Dendritic cell treated with granulocyte-macrophage colony-stimulating factor and Interleukin-4, amounts not matched to agents 40 ng/mL and 50 ng/mL, for 4 days (primary cell): ENCODE measurements around the gene CALB2.

Experiments
- H3K27ac Mint-ChIP-seq: one replicate; pipeline ENCODE4 v1.8.0; 2022; ENCODE audit warnings: mild to moderate bottlenecking, mixed read lengths
- H3K27me3 Mint-ChIP-seq: one replicate; pipeline ENCODE4 v1.8.0; 2022; ENCODE audit warnings: mild to moderate bottlenecking, mixed read lengths
- H3K36me3 Mint-ChIP-seq: one replicate; pipeline ENCODE4 v1.8.0; 2022; ENCODE audit warnings: low read depth, mixed read lengths
- H3K4me1 Mint-ChIP-seq: one replicate; pipeline ENCODE4 v1.8.0; 2022; ENCODE audit warnings: low read depth, mixed read lengths
- H3K4me3 Mint-ChIP-seq: one replicate; pipeline ENCODE4 v1.8.0; 2022; ENCODE audit warnings: mild to moderate bottlenecking, moderate library complexity, mixed read lengths
- H3K9me3 Mint-ChIP-seq: one replicate; pipeline ENCODE4 v1.8.0; 2022; ENCODE audit warnings: mixed read lengths
- intact Hi-C: fragments of 100-400 bp; cut with micrococcal nuclease; formaldehyde crosslinking; loops from one replicate; pipeline ENCODE4 v1.15.0; 2022

Gene CALB2

DNA sequence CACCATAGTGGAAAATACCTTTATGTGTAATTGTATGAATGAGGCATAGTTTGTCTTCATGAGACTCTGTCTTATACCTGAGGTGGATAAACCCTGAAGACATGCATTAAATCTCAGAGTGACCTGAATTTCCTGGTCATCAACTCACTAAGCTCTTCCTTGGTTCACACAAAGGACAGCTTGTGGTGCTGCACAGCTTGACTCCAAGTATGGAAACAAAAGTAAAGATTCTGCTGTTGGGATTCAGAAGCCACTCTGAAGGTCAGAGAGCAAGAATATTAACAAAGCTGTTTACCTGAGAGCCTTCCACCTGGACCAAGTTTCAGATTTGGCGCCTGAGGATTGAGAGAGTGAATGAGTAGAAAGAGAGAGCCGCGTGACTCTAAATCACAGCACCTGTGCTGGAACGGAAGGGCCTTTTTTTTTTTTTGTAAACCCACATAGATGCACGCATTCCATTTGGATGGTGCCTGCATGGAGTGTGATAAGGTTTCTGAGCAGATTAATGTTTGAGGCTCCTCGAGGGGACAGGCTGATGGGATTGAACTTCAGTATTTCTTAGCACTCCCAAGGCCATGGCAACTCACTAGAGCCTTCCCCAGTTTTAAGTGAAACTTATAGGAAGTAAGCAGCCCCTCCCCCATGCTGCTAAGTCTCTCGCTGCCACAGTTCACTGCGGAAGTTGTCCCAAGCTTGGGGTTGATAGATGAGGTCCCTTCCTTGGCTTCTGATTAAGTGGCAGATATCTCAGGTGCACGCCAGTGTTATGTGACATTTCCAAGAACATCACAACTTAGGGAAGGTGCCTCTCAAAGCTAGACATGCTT, 28.7 kb downstream of the CALB2 start:
- no peak overlapping the region for H3K4me3 Mint-ChIP-seq
- intact Hi-C loops = no loop called here
- H3K27ac Mint-ChIP-seq = no peak overlapping the region
- H3K9me3 Mint-ChIP-seq = no peaks in the 10 kb centered on the region
- no peaks in the 10 kb centered on the region for H3K36me3 Mint-ChIP-seq
- peaks cover 15% of the 10 kb centered on the region for H3K27me3 Mint-ChIP-seq
- H3K4me1 Mint-ChIP-seq = no peaks in the 10 kb centered on the region

DNA sequence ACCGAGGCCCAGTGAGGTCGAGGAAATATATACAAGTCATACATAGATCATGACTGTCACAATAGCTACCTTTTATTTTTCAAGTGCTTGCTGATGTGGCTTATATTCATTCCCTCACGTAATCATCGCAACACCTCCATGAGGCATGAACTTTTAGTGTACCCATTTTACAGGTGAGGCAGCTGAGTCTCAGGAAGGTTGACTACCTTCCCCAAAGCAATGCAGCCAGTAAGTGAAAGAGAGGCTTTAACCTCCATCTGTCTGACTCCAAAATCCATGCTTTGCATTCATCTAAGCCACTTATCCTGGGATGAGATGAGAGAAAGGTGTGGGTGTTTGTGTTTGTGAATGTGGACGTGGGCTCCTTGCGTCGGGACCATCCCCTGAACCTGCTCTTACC, 30.8 kb downstream of the CALB2 start:
- no peak overlapping the region for H3K4me3 Mint-ChIP-seq
- H3K9me3 Mint-ChIP-seq = no peaks in the 10 kb centered on the region
- no peak overlapping the region for H3K27ac Mint-ChIP-seq
- peaks cover 23% of the 10 kb centered on the region for H3K27me3 Mint-ChIP-seq
- H3K36me3 Mint-ChIP-seq = no peaks in the 10 kb centered on the region
- H3K4me1 Mint-ChIP-seq = no peaks in the 10 kb centered on the region
- intact Hi-C loops = no loop called here

- H3K27ac Mint-ChIP-seq = no peak overlapping the region
- no peaks in the 10 kb centered on the region for H3K4me1 Mint-ChIP-seq
- H3K9me3 Mint-ChIP-seq = no peaks in the 10 kb centered on the region
- H3K27me3 Mint-ChIP-seq = peaks cover 18% of the 10 kb centered on the region
- H3K4me3 Mint-ChIP-seq = no peak overlapping the region
- H3K36me3 Mint-ChIP-seq = no peaks in the 10 kb centered on the region
- intact Hi-C loops = no loop called here
Observed at GRCh38 chr16:71396594-71396993, 38.1 kb downstream of the CALB2 start.

DNA sequence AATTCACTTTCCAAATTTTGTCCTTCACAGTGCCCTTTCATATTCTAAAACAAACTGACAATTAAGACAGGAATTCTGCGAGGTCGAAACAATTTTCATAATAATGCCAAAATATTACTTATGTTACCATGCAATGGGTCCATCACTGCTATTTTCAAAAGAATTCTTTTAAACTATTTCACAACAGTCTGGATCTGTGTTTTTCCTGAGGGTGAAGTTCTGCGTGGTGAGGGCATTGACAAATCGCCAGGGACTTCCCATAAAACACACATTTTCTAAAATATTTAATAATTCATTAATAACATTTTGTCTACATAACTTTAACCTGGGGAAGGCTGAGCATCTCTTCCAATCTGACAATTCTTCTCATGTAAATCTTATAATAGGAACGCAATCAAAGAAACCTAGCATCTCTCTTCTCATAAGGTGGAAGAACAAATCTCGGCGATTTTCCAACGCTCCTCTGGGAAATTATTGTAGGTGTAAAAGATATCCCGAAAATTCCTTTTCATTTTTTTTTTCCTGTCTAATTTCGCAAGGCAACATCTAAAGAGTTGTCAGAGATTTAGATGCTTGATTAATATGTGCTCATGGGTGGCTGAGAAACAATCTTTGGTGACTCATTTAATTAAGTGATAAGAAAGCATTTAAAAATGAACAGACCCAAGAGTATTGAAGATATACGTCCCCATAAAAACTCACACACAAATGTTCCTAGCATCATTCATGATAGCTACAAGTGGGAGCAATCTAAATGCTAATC, 41.5 kb downstream of the CALB2 start:
- Mint-ChIP-seq H3K27ac (no peak overlapping the region), H3K36me3 (no peaks in the 10 kb centered on the region), H3K9me3 (peaks cover 13% of the 10 kb centered on the region), H3K4me1 (no peaks in the 10 kb centered on the region), H3K27me3 (peaks cover 25% of the 10 kb centered on the region), H3K4me3 (no peak overlapping the region)
- intact Hi-C loops = no loop called here

DNA sequence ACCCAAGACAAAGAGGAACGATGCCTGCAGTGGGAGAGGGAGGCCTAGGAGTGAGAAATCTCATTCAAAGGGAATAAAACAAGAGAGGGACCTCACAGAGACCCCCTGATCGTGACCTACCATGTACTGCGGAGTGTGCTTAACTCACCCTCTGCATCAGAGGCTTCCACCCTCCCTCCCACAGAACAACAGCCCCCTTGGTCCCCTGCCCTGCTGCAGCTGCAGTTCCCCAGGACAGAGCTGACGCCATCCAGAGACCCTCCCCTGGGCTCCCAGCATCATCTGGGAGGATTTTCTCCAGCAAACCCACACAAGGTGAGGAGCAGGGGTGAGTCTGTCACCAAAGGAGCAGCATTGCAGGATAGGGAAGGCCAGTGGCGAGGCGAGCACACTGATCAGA, 43.5 kb downstream of the CALB2 start:
- Mint-ChIP-seq H3K9me3 (peaks cover 14% of the 10 kb centered on the region), H3K36me3 (no peaks in the 10 kb centered on the region), H3K27me3 (peaks cover 29% of the 10 kb centered on the region), H3K27ac (no peak overlapping the region), H3K4me1 (no peaks in the 10 kb centered on the region), H3K4me3 (no peak overlapping the region)
- intact Hi-C loops = no loop called here

GRCh38 chr16:71402674-71403073, 44.2 kb downstream of the CALB2 start:
- no peaks in the 10 kb centered on the region for H3K4me1 Mint-ChIP-seq
- H3K27ac Mint-ChIP-seq = no peak overlapping the region
- intact Hi-C loops = no loop called here
- peaks cover 31% of the 10 kb centered on the region for H3K27me3 Mint-ChIP-seq
- no peak overlapping the region for H3K4me3 Mint-ChIP-seq
- no peaks in the 10 kb centered on the region for H3K36me3 Mint-ChIP-seq
- peaks cover 14% of the 10 kb centered on the region for H3K9me3 Mint-ChIP-seq

- no peaks in the 10 kb centered on the region for H3K4me1 Mint-ChIP-seq
- H3K4me3 Mint-ChIP-seq = no peak overlapping the region
- H3K27me3 Mint-ChIP-seq = peaks cover 36% of the 10 kb centered on the region
- no peak overlapping the region for H3K27ac Mint-ChIP-seq
- no peaks in the 10 kb centered on the region for H3K36me3 Mint-ChIP-seq
- intact Hi-C loops = no loop called here
- peaks cover 14% of the 10 kb centered on the region for H3K9me3 Mint-ChIP-seq
Observed at GRCh38 chr16:71404364-71404763, 45.8 kb downstream of the CALB2 start.

DNA sequence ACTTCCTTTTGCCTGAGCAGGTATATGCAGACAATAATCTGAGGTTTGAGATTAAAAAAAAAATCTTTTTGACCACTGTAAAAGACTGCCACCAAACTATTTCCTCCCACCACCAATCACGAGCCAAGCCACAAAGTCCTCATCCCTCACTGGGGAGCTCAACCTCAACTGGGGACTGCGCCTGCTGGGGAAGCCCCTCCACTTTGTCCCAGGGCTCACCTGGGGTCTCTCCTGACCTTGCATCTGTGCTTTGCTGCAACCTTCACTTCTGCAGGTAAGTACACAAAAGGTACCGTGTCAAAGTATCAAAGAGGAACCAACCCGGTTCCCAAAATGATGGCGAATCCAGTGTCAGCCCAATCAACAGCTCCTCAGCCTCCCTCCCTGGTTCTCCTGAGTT, 47.8 kb downstream of the CALB2 start:
- intact Hi-C loops = no loop called here
- H3K36me3 Mint-ChIP-seq = no peaks in the 10 kb centered on the region
- peaks cover 14% of the 10 kb centered on the region for H3K9me3 Mint-ChIP-seq
- no peaks in the 10 kb centered on the region for H3K4me1 Mint-ChIP-seq
- H3K27ac Mint-ChIP-seq = no peak overlapping the region
- H3K27me3 Mint-ChIP-seq = peaks cover 44% of the 10 kb centered on the region
- H3K4me3 Mint-ChIP-seq = no peak overlapping the region

- intact Hi-C loops = no loop called here
- H3K27me3 Mint-ChIP-seq = peaks cover 48% of the 10 kb centered on the region
- peaks cover 14% of the 10 kb centered on the region for H3K9me3 Mint-ChIP-seq
Observed at GRCh38 chr16:71406724-71407123, 48.2 kb downstream of the CALB2 start.

GRCh38 chr16:71407731-71408130, 49.2 kb downstream of the CALB2 start:
- intact Hi-C loops = no loop called here
- Mint-ChIP-seq H3K36me3 (no peaks in the 10 kb centered on the region), H3K4me3 (no peak overlapping the region), H3K4me1 (no peaks in the 10 kb centered on the region), H3K27ac (no peak overlapping the region), H3K27me3 (peaks cover 49% of the 10 kb centered on the region), H3K9me3 (peaks cover 14% of the 10 kb centered on the region)

More at GRCh38 chr16:71406724-71407123, 48.2 kb downstream of the CALB2 start:
- H3K27ac Mint-ChIP-seq = no peak overlapping the region
- no peaks in the 10 kb centered on the region for H3K4me1 Mint-ChIP-seq
- H3K36me3 Mint-ChIP-seq = no peaks in the 10 kb centered on the region
- H3K4me3 Mint-ChIP-seq = no peak overlapping the region

DNA sequence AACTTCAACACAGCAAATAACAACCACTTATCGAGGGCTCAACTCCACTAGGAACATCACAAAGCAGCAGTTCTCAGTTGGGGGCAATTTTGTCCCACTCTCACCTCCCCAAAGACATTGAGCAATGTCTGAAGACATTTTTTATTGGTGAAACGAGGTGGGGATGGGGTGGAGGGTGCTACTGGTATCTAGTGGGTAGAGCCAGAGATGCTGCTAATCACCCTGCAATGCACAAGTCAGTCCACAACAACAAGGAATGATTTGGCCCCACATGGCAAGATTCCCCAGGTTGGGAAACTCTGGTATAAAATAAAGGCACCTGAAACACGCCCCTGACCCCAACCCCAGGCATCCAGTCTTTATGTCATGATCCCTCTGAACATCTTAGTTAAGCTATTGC, 50.0 kb downstream of the CALB2 start:
- Mint-ChIP-seq H3K4me1 (no peaks in the 10 kb centered on the region), H3K9me3 (peaks cover 14% of the 10 kb centered on the region), H3K27me3 (peaks cover 48% of the 10 kb centered on the region), H3K27ac (no peak overlapping the region), H3K4me3 (no peak overlapping the region), H3K36me3 (no peaks in the 10 kb centered on the region)
- intact Hi-C loops = no loop called here

DNA sequence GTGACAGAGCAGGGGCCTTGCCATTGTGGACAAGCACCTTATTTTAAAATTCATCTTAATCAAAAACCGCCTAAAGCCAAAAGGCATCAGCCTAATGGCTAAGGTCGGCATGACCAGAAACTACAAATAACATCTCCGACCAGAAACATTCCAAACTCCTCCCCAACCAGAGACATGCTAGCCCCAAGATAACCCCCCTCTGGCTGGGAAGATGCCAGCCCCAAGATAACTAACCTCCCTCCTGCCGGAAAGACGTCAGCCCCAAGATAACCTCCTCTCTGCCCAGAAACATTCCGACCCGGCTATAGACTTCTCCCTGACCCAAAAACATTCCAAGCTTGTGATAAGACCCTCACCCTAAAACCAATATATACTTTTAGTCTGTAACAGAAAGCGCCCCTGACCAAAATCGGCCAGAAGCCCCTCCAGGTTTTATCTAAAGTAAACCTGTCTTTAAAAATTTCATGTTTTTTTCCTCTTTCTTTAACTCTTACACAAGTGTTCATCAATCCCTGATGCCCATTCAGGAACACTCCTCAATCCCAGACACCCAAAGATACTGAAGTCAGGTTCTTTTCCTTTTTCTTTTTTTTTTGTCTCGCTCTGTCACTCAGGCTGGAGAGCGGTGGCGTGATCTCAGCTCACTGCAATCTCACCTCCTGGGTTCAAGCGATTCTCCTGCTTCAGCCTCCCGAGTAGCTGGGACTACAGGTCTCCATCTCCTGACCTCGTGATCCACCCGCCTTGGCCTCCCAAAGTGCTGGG, 50.7 kb downstream of the CALB2 start:
- H3K4me3 Mint-ChIP-seq = no peak overlapping the region
- H3K27me3 Mint-ChIP-seq = peaks cover 48% of the 10 kb centered on the region
- H3K36me3 Mint-ChIP-seq = no peaks in the 10 kb centered on the region
- H3K4me1 Mint-ChIP-seq = no peaks in the 10 kb centered on the region
- intact Hi-C loops = no loop called here
- H3K9me3 Mint-ChIP-seq = peaks cover 10% of the 10 kb centered on the region
- no peak overlapping the region for H3K27ac Mint-ChIP-seq

- Mint-ChIP-seq H3K36me3 (no peaks in the 10 kb centered on the region), H3K27ac (no peak overlapping the region), H3K9me3 (no peaks in the 10 kb centered on the region), H3K27me3 (peaks cover 39% of the 10 kb centered on the region), H3K4me1 (no peaks in the 10 kb centered on the region), H3K4me3 (no peak overlapping the region)
- intact Hi-C loops = no loop called here
Observed at GRCh38 chr16:71410146-71410545, 51.6 kb downstream of the CALB2 start.
